ENCODE results near the gene EPB41L4B. TPM values are rescaled to one million over a fixed set of nuclear protein-coding genes. Genes with fewer than 3 reads are reported as not detected.

The EPB41L4B gene
- total RNA-seq, 2 donors from 2014 or later, result 41.9 to 122 TPM

GRCh38 chr9:109319626-109320241, 1.1 kb downstream of the EPB41L4B start:
- intact Hi-C loops (cut with DNase I), result loop anchor here (10.0 kb wide), 1 partner anchor 135 kb away; no protein-coding TSS in a partner anchor
- H3K27ac ChIP-seq, result peak overlapping the region; percentile 92 to 100 (median 94)
- H3K9me3 ChIP-seq, result no peaks in the 10 kb centered on the region
- H3K4me3 ChIP-seq, result peak overlapping the region; percentile 64 to 79
- TF ChIP-seq POLR2A (IDR thresholded peaks at IDR 0.05) (peak; percentile 13 to 42 (median 37)), CTCF (IDR thresholded peaks at IDR 0.05) (no peak)
- H3K4me1 ChIP-seq, result peaks cover 43% of the 10 kb centered on the region
- no peaks in the 10 kb centered on the region for H3K27me3 ChIP-seq
- H3K36me3 ChIP-seq (replicated peaks in 1 of 2; ENCODE audit: insufficient read depth in 1 of 2, low read depth in 2 of 2), result no peaks in the 10 kb centered on the region
- peak; percentile 53 to 66 (median 58) for DNase-seq
- 2% methylated on average over 25 to 42 of the region's 42 CpGs for WGBS, 2 donors
- peak; percentile 15 for ATAC-seq

GRCh38 chr9:109319017-109319625, 1.7 kb downstream of the EPB41L4B start:
- WGBS, 2 donors, result 1 to 3% methylated on average over 14 to 36 of the region's 41 CpGs
- Histone ChIP-seq H3K9me3 (no peaks in the 10 kb centered on the region), H3K4me1 (peaks cover 49% of the 10 kb centered on the region), H3K27me3 (no peaks in the 10 kb centered on the region), H3K27ac (peak overlapping the region; percentile 92 to 100 (median 94)), H3K4me3 (peak overlapping the region; percentile 64 to 79), H3K36me3 (replicated peaks in 1 of 2; ENCODE audit: insufficient read depth in 1 of 2, low read depth in 2 of 2) (no peaks in the 10 kb centered on the region)
- intact Hi-C loops (cut with DNase I), result no loop called here
- TF ChIP-seq POLR2A (IDR thresholded peaks at IDR 0.05), result peak; percentile 56 to 71 (median 56)
- no peak for TF ChIP-seq CTCF (IDR thresholded peaks at IDR 0.05)
- ATAC-seq (peak; percentile 19), DNase-seq (peak; percentile 61 to 79 (median 69))

- no peaks in the 10 kb centered on the region for H3K27me3 ChIP-seq
- TF ChIP-seq CTCF (IDR thresholded peaks at IDR 0.05), result no peak
- peak in 2 of 3 donors; percentile 41 to 42 for TF ChIP-seq POLR2A (IDR thresholded peaks at IDR 0.05)
- H3K4me1 ChIP-seq, result peaks cover 58% of the 10 kb centered on the region
- 18 to 24% methylated on average over 13 of the region's 13 CpGs for WGBS, 2 donors
- ATAC-seq, result no peak
- H3K9me3 ChIP-seq, result no peaks in the 10 kb centered on the region
- intact Hi-C loops (cut with DNase I), result no loop called here
- H3K36me3 ChIP-seq (replicated peaks in 1 of 2; ENCODE audit: insufficient read depth in 1 of 2, low read depth in 2 of 2), result no peaks in the 10 kb centered on the region
- peak overlapping the region; percentile 92 to 100 (median 94) for H3K27ac ChIP-seq
- peak in 3 of 4 donors; percentile 41 to 48 (median 41) for DNase-seq
- H3K4me3 ChIP-seq, result peak overlapping the region; percentile 64 to 79
Observed at GRCh38 chr9:109317979-109318741, 2.7 kb downstream of the EPB41L4B start.

GRCh38 chr9:109317311-109317978, 3.4 kb downstream of the EPB41L4B start:
- Histone ChIP-seq H3K27ac (peak overlapping the region; percentile 92 to 100 (median 94)), H3K4me1 (peaks cover 66% of the 10 kb centered on the region), H3K9me3 (no peaks in the 10 kb centered on the region), H3K27me3 (no peaks in the 10 kb centered on the region), H3K36me3 (replicated peaks in 1 of 2; ENCODE audit: insufficient read depth in 1 of 2, low read depth in 2 of 2) (no peaks in the 10 kb centered on the region), H3K4me3 (peak overlapping the region in 1 of 2 donors; percentile 64)
- WGBS, 2 donors, result 37 to 46% methylated on average over 13 of the region's 13 CpGs
- intact Hi-C loops (cut with DNase I), result no loop called here
- ATAC-seq (no peak), DNase-seq (peak in 2 of 4 donors; percentile 35 to 46)
- TF ChIP-seq POLR2A (IDR thresholded peaks at IDR 0.05) (no peak), CTCF (IDR thresholded peaks at IDR 0.05) (peak in 1 of 7 experiments; percentile 3)

All from body of pancreas (tissue), 4 donors.